H9 (cell line): ENCODE measurements around the gene SRP54. TPM values are rescaled to one million over a fixed set of nuclear protein-coding genes. Genes with fewer than 3 reads are reported as not detected.

Experiments
- DNase-seq: peaks from one replicate; pipeline ENCODE4 v3.0.0-alpha.2; 2017
- H2AFZ ChIP-seq: one replicate; pipeline ENCODE4 v1.6.1; 2013; ENCODE audit warnings: mild to moderate bottlenecking, low read length, control low read depth, moderate library complexity
- H2AK5ac ChIP-seq: 2 replicates; pipeline ENCODE4 v1.6.1; 2013; ENCODE audit warnings: low read length, control low read depth, mixed read lengths; ENCODE audit not compliant: insufficient read length
- H2BK120ac ChIP-seq: one replicate; pipeline ENCODE4 v1.6.1; 2013; ENCODE audit warnings: low read depth, mild to moderate bottlenecking, low read length, control low read depth, inconsistent platforms; ENCODE audit not compliant: poor library complexity, severe bottlenecking
- H2BK12ac ChIP-seq: 2 replicates; pipeline ENCODE4 v1.6.1; 2013; ENCODE audit warnings: low read length, control low read depth, mixed read lengths, low read depth; ENCODE audit not compliant: insufficient read length
- H2BK15ac ChIP-seq: 2 replicates; pipeline ENCODE4 v1.6.1; 2013; ENCODE audit warnings: low read depth, low read length, control low read depth
- H2BK20ac ChIP-seq: one replicate; pipeline ENCODE4 v1.6.1; 2013; ENCODE audit warnings: low read depth, mild to moderate bottlenecking, low read length, control low read depth, inconsistent platforms; ENCODE audit not compliant: poor library complexity, severe bottlenecking
- H2BK5ac ChIP-seq: 2 replicates; pipeline ENCODE4 v1.6.1; 2013; ENCODE audit warnings: low read length, control low read depth, mixed read lengths; ENCODE audit not compliant: insufficient read length
- H3K14ac ChIP-seq: 2 replicates; pipeline ENCODE4 v1.6.1; 2013; ENCODE audit warnings: low read length, control low read depth; ENCODE audit not compliant: insufficient read depth
- H3K18ac ChIP-seq: 2 replicates; pipeline ENCODE4 v1.6.1; 2013; ENCODE audit warnings: low read depth, mild to moderate bottlenecking, mixed read lengths, low read length, control low read depth; ENCODE audit not compliant: insufficient read length
- H3K23ac ChIP-seq: 2 replicates; pipeline ENCODE4 v1.6.1; 2013; ENCODE audit warnings: low read length, control low read depth, mixed read lengths, low read depth; ENCODE audit not compliant: insufficient read length
- H3K23me2 ChIP-seq: 2 replicates; pipeline ENCODE4 v1.6.1; 2013; ENCODE audit warnings: low read depth, mild to moderate bottlenecking, mixed read lengths, low read length, control low read depth; ENCODE audit not compliant: insufficient read length, poor library complexity, severe bottlenecking
- H3K27ac ChIP-seq: 2 replicates; pipeline ENCODE4 v1.5.1; 2013; ENCODE audit warnings: low read length, control low read depth, mixed read lengths, low read depth; ENCODE audit not compliant: insufficient read length
- H3K27me3 ChIP-seq: 2 replicates; pipeline ENCODE4 v1.6.1; 2013; ENCODE audit warnings: low read length, control low read depth, inconsistent platforms; ENCODE audit not compliant: insufficient read depth
- H3K4ac ChIP-seq: 2 replicates; pipeline ENCODE4 v1.6.1; 2013; ENCODE audit warnings: low read depth, mild to moderate bottlenecking, control low read depth, inconsistent platforms, low read length, moderate library complexity
- H3K4me1 ChIP-seq: 2 replicates; pipeline ENCODE4 v1.6.1; 2013; ENCODE audit warnings: low read length, control low read depth, inconsistent platforms; ENCODE audit not compliant: insufficient read depth
- H3K4me2 ChIP-seq: 2 replicates; pipeline ENCODE4 v1.6.1; 2013; ENCODE audit warnings: low read length, control low read depth, mixed read lengths; ENCODE audit not compliant: insufficient read length, insufficient read depth
- H3K56ac ChIP-seq: 2 replicates; pipeline ENCODE4 v1.6.1; 2013; ENCODE audit warnings: low read depth, mild to moderate bottlenecking, mixed read lengths, low read length, control low read depth; ENCODE audit not compliant: insufficient read length
- H3K79me1 ChIP-seq: 2 replicates; pipeline ENCODE4 v1.6.1; 2013; ENCODE audit warnings: low read depth, mild to moderate bottlenecking, moderate library complexity, low read length, control low read depth, inconsistent platforms; ENCODE audit not compliant: insufficient read depth, poor library complexity, severe bottlenecking
- H3K79me2 ChIP-seq: 2 replicates; pipeline ENCODE4 v1.6.1; 2013; ENCODE audit warnings: low read length, control low read depth, inconsistent platforms; ENCODE audit not compliant: insufficient read depth
- H3K9ac ChIP-seq: 2 replicates; pipeline ENCODE4 v1.6.1; 2013; ENCODE audit warnings: low read length, control low read depth, mixed read lengths; ENCODE audit not compliant: insufficient read length; ENCODE audit errors: extremely low read depth
- H3K9me3 ChIP-seq: one replicate; pipeline ENCODE4 v1.6.1; 2013; ENCODE audit warnings: low read depth, low read length, inconsistent platforms; ENCODE audit not compliant: control insufficient read depth
- H3T11ph ChIP-seq: one replicate; pipeline ENCODE4 v1.6.1; 2013; ENCODE audit warnings: mild to moderate bottlenecking, low read length, control low read depth, inconsistent platforms
- H4K20me1 ChIP-seq: one replicate; pipeline ENCODE4 v1.6.1; 2013; ENCODE audit not compliant: control insufficient read depth, insufficient read length, insufficient read depth
- H4K5ac ChIP-seq: 2 replicates; pipeline ENCODE4 v1.6.1; 2013; ENCODE audit warnings: low read depth, mild to moderate bottlenecking, mixed read lengths, low read length, control low read depth; ENCODE audit not compliant: insufficient read length
- H4K8ac ChIP-seq: replicated peaks from 2 replicates; pipeline ENCODE4 v1.6.1; 2013; ENCODE audit warnings: low read length, control low read depth, mixed read lengths, low read depth; ENCODE audit not compliant: insufficient read length
- H4K91ac ChIP-seq: 2 replicates; pipeline ENCODE4 v1.6.1; 2013; ENCODE audit warnings: low read depth, mild to moderate bottlenecking, moderate library complexity, mixed read lengths, low read length, control low read depth; ENCODE audit not compliant: insufficient read length
- H3K27ac Mint-ChIP-seq, 3 experiments: 2 replicates in 2 of 3; 3 replicates in 1 of 3; pipeline ENCODE4 v1.8.0; 2020 to 2021; ENCODE audit warnings: mixed read lengths in 3 of 3, mild to moderate bottlenecking in 1 of 3, moderate library complexity in 1 of 3
- H3K27me3 Mint-ChIP-seq: 2 replicates; pipeline ENCODE4 v1.8.0; 2021; ENCODE audit warnings: low read depth, mild to moderate bottlenecking, moderate library complexity, mixed read lengths
- H3K36me3 Mint-ChIP-seq, 3 experiments: 2 replicates in 2 of 3; 3 replicates in 1 of 3; pipeline ENCODE4 v1.8.0; 2020 to 2021; ENCODE audit warnings: low read depth in 3 of 3, mixed read lengths in 3 of 3; ENCODE audit not compliant: insufficient read depth in 1 of 3
- H3K4me1 Mint-ChIP-seq, 2 experiments: 2 replicates each; pipeline ENCODE4 v1.8.0; 2020; ENCODE audit warnings: mixed read lengths in 2 of 2
- H3K4me3 Mint-ChIP-seq, 2 experiments: 2 replicates in 1 of 2; 3 replicates in 1 of 2; pipeline ENCODE4 v1.8.0; 2020 to 2021; ENCODE audit warnings: mild to moderate bottlenecking in 2 of 2, mixed read lengths in 2 of 2, moderate library complexity in 1 of 2
- H3K9me3 Mint-ChIP-seq, 2 experiments: 2 replicates in 1 of 2; 3 replicates in 1 of 2; pipeline ENCODE4 v1.8.0; 2020; ENCODE audit warnings: mild to moderate bottlenecking in 2 of 2, mixed read lengths in 2 of 2, moderate library complexity in 1 of 2
- WGBS: extraction: QIAGEN DNeasy Blood & Tissue Kit; methylation state at CpG from one replicate; pipeline ENCODE4 v1.1.7; 2013; ENCODE audit warnings: missing lambda C conversion rate, low lambda C conversion rate, mixed read lengths; ENCODE audit not compliant: insufficient read length; ENCODE audit errors: extremely low coverage; 5-methylcytosine and 5-hydroxymethylcytosine counted together
- total RNA-seq: library from RNA; stranded (reverse); gene quantifications from 2 replicates; pipeline ENCODE4 v1.2.1, GENCODE V29; 2021
- TF ChIP-seq, protein P1 (sequence below): fragments of 200-600 bp; sonication (generic); conservative IDR thresholded peaks from 3 replicates; pipeline ENCODE4 v1.8.0; 2021; ENCODE audit warnings: antibody characterized with exemption, mild to moderate bottlenecking

SRP54 gene
- total RNA-seq, 1 experiment from 2014 or later = 57.7 TPM

DNA sequence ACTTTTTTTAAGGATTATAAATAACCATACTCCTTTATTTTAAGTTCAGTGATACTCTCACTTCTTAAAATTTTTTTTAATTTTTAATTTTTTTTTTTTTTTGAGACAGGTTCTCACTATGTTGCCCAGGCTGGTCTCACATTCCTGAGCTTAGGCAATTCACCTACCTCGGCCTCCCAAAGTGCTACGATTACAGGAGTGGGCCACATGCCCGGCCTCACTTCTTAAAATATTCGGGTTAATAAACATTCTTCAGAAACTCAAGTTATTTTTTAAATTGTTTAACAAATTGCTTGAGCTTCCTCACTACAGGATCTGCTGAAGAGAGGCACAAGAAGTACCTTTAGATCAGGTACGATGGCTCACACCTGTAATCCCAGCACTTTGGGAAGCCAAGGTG is 4.3 kb upstream of the SRP54 start:
- Histone ChIP-seq H3K23ac (no peak overlapping the region), H3K4me2 (no peak overlapping the region), H4K91ac (no peak overlapping the region), H4K5ac (no peak overlapping the region), H3K18ac (no peak overlapping the region), H3K56ac (no peak overlapping the region), H2AFZ (no peak overlapping the region), H2BK12ac (no peak overlapping the region), H4K20me1 (no peaks in the 10 kb centered on the region), H3K9ac (no peak overlapping the region), H2BK20ac (no peak overlapping the region), H3K4ac (no peak overlapping the region), H3K9me3 (no peaks in the 10 kb centered on the region), H3T11ph (no peak overlapping the region), H3K79me2 (no peaks in the 10 kb centered on the region), H2BK5ac (no peak overlapping the region), H2BK15ac (no peak overlapping the region), H2BK120ac (no peak overlapping the region), H3K79me1 (no peaks in the 10 kb centered on the region), H3K27ac (no peak overlapping the region), H4K8ac (no peak overlapping the region), H2AK5ac (no peak overlapping the region), H3K14ac (no peak overlapping the region), H3K23me2 (peaks cover 12% of the 10 kb centered on the region), H3K4me1 (no peaks in the 10 kb centered on the region), H3K27me3 (no peaks in the 10 kb centered on the region)
- no peaks in the 10 kb centered on the region for H3K9me3 Mint-ChIP-seq
- no peaks in the 10 kb centered on the region for H3K4me1 Mint-ChIP-seq
- TF ChIP-seq, protein P1, sequence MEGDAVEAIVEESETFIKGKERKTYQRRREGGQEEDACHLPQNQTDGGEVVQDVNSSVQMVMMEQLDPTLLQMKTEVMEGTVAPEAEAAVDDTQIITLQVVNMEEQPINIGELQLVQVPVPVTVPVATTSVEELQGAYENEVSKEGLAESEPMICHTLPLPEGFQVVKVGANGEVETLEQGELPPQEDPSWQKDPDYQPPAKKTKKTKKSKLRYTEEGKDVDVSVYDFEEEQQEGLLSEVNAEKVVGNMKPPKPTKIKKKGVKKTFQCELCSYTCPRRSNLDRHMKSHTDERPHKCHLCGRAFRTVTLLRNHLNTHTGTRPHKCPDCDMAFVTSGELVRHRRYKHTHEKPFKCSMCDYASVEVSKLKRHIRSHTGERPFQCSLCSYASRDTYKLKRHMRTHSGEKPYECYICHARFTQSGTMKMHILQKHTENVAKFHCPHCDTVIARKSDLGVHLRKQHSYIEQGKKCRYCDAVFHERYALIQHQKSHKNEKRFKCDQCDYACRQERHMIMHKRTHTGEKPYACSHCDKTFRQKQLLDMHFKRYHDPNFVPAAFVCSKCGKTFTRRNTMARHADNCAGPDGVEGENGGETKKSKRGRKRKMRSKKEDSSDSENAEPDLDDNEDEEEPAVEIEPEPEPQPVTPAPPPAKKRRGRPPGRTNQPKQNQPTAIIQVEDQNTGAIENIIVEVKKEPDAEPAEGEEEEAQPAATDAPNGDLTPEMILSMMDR = no peak
- H3K27ac Mint-ChIP-seq = no peak overlapping the region
- WGBS = no CpG with 5 or more reads among the region's 5 CpGs
- H3K4me3 Mint-ChIP-seq = no peak overlapping the region
- no peaks in the 10 kb centered on the region; the same call in 1 of the 2 replicates for H3K27me3 Mint-ChIP-seq
- peaks cover 0 to 2% (median 0%) of the 10 kb centered on the region in 3 experiments; a peak in 2 of 7 replicates for H3K36me3 Mint-ChIP-seq
- no peak for DNase-seq
